H1 (cell line): Measurements from ENCODE around the gene TNFSF4. TPM values are rescaled to one million over a fixed set of nuclear protein-coding genes. Genes with fewer than 3 reads are reported as not detected.

Source experiments
- BCL11A ChIP-seq, 2 experiments: IDR thresholded peaks; one replicate each; pipeline ENCODE4 v1.6.1; 2011; ENCODE audit warnings: low read depth in 2 of 2, low read length in 2 of 2, mild to moderate bottlenecking in 2 of 2
- HDAC6 ChIP-seq: IDR thresholded peaks from one replicate; pipeline ENCODE4 v1.7.1; 2012; ENCODE audit warnings: low read depth, mild to moderate bottlenecking, inconsistent platforms, low read length, moderate library complexity
- KDM4A ChIP-seq: IDR thresholded peaks from one replicate; pipeline ENCODE4 v1.7.1; 2012; ENCODE audit warnings: low read depth, mild to moderate bottlenecking, moderate library complexity, low read length, inconsistent platforms; ENCODE audit not compliant: severe bottlenecking
- KDM5A ChIP-seq: fragments of 200-600 bp; IDR thresholded peaks from 2 replicates; pipeline ENCODE4 v1.7.1; 2012; ENCODE audit warnings: mild to moderate bottlenecking, low read length, inconsistent platforms, mixed read lengths
- POLR2AphosphoS5 ChIP-seq: IDR thresholded peaks from 2 replicates; pipeline ENCODE4 v1.6.1; 2011; ENCODE audit warnings: low read depth, low read length
- SAP30 ChIP-seq: fragments of 300-600 bp; sonication (generic); IDR thresholded peaks from 2 replicates; pipeline ENCODE4 v1.7.1; 2012; ENCODE audit warnings: low read length, moderate library complexity, mild to moderate bottlenecking, inconsistent platforms; ENCODE audit not compliant: insufficient read depth, insufficient replicate concordance
- SIRT6 ChIP-seq: IDR thresholded peaks from one replicate; pipeline ENCODE4 v1.7.1; 2012; ENCODE audit warnings: low read length, inconsistent platforms
- SP2 ChIP-seq: IDR thresholded peaks from 2 replicates; pipeline ENCODE4 v1.6.1; 2012; ENCODE audit warnings: mild to moderate bottlenecking, low read length, inconsistent platforms
- TEAD4 ChIP-seq: IDR thresholded peaks from 2 replicates; pipeline ENCODE4 v1.6.1; 2012; ENCODE audit warnings: low read depth, low read length, inconsistent platforms, mixed read lengths
- polyA plus RNA-seq, 7 experiments: library from polyadenylated mRNA; depleted of rRNA in 3 of 7; stranded (reverse) in 5 of 7; unstranded in 2 of 7; fragments of >200 nt in 5 of 7; fragments of 200-250 nt in 2 of 7; gene quantifications; 1 replicate in 5 of 7; 2 replicates in 1 of 7; 4 replicates in 1 of 7; pipeline versions ENCODE4 v1.2.1 to v1.2.3, GENCODE V29; 2011 to 2013; ENCODE audit warnings: missing spikeins in 2 of 7, mixed read lengths in 2 of 7
- total RNA-seq: library from RNA; stranded (reverse); fragmentation: NEBNext Ultra II Directional; extraction: Animal tissue kit (Norgen Biotek cat#: 25700); gene quantifications from 2 replicates; pipeline ENCODE4 v1.2.1, GENCODE V29; 2021
- TF ChIP-seq, protein P1 (sequence below): fragments of 300-600 bp; sonication (generic); IDR thresholded peaks from 2 replicates; pipeline ENCODE4 v1.7.1; 2012; ENCODE audit warnings: low read length, moderate library complexity, mild to moderate bottlenecking, inconsistent platforms; ENCODE audit not compliant: insufficient replicate concordance

The TNFSF4 gene
- total and polyA plus RNA-seq, 2 of the 8 experiments (the other 6 are each of a cell fraction or from before 2014, with no cell fraction given): 0.54 to 0.63 TPM

DNA sequence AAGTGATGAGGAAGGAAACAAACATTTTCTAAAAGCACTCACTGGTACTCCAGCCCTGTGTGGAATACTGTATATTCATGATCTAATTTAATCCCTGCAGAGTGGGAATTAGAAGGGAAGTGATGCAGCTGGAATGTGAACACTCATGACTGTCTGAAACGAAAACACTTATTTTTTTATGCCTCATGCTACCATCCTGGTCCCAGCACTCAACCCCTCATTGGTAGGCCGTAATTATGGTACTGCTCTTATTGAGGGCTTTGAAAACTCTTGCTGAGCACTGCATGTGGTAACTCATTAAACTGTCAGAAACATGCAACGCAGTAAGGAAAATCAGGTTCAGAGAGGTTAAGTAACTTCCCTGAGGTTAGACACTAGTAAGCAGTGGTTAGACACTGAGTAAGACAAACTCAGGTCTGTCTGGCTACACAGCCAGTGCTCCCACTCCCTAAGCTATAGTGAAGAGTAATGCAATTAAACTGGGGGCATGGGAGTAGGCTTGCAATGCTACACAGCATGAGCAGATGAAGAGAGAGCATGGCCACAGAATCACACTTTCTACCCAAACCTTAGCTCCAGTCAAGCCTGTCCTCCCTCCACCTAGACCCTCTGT, 17.3 kb upstream of the TNFSF4 start (continued):
- TF ChIP-seq, protein P1, sequence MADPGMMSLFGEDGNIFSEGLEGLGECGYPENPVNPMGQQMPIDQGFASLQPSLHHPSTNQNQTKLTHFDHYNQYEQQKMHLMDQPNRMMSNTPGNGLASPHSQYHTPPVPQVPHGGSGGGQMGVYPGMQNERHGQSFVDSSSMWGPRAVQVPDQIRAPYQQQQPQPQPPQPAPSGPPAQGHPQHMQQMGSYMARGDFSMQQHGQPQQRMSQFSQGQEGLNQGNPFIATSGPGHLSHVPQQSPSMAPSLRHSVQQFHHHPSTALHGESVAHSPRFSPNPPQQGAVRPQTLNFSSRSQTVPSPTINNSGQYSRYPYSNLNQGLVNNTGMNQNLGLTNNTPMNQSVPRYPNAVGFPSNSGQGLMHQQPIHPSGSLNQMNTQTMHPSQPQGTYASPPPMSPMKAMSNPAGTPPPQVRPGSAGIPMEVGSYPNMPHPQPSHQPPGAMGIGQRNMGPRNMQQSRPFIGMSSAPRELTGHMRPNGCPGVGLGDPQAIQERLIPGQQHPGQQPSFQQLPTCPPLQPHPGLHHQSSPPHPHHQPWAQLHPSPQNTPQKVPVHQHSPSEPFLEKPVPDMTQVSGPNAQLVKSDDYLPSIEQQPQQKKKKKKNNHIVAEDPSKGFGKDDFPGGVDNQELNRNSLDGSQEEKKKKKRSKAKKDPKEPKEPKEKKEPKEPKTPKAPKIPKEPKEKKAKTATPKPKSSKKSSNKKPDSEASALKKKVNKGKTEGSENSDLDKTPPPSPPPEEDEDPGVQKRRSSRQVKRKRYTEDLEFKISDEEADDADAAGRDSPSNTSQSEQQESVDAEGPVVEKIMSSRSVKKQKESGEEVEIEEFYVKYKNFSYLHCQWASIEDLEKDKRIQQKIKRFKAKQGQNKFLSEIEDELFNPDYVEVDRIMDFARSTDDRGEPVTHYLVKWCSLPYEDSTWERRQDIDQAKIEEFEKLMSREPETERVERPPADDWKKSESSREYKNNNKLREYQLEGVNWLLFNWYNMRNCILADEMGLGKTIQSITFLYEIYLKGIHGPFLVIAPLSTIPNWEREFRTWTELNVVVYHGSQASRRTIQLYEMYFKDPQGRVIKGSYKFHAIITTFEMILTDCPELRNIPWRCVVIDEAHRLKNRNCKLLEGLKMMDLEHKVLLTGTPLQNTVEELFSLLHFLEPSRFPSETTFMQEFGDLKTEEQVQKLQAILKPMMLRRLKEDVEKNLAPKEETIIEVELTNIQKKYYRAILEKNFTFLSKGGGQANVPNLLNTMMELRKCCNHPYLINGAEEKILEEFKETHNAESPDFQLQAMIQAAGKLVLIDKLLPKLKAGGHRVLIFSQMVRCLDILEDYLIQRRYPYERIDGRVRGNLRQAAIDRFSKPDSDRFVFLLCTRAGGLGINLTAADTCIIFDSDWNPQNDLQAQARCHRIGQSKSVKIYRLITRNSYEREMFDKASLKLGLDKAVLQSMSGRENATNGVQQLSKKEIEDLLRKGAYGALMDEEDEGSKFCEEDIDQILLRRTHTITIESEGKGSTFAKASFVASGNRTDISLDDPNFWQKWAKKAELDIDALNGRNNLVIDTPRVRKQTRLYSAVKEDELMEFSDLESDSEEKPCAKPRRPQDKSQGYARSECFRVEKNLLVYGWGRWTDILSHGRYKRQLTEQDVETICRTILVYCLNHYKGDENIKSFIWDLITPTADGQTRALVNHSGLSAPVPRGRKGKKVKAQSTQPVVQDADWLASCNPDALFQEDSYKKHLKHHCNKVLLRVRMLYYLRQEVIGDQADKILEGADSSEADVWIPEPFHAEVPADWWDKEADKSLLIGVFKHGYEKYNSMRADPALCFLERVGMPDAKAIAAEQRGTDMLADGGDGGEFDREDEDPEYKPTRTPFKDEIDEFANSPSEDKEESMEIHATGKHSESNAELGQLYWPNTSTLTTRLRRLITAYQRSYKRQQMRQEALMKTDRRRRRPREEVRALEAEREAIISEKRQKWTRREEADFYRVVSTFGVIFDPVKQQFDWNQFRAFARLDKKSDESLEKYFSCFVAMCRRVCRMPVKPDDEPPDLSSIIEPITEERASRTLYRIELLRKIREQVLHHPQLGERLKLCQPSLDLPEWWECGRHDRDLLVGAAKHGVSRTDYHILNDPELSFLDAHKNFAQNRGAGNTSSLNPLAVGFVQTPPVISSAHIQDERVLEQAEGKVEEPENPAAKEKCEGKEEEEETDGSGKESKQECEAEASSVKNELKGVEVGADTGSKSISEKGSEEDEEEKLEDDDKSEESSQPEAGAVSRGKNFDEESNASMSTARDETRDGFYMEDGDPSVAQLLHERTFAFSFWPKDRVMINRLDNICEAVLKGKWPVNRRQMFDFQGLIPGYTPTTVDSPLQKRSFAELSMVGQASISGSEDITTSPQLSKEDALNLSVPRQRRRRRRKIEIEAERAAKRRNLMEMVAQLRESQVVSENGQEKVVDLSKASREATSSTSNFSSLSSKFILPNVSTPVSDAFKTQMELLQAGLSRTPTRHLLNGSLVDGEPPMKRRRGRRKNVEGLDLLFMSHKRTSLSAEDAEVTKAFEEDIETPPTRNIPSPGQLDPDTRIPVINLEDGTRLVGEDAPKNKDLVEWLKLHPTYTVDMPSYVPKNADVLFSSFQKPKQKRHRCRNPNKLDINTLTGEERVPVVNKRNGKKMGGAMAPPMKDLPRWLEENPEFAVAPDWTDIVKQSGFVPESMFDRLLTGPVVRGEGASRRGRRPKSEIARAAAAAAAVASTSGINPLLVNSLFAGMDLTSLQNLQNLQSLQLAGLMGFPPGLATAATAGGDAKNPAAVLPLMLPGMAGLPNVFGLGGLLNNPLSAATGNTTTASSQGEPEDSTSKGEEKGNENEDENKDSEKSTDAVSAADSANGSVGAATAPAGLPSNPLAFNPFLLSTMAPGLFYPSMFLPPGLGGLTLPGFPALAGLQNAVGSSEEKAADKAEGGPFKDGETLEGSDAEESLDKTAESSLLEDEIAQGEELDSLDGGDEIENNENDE: no peak
- TF ChIP-seq TEAD4: no peak
- TF ChIP-seq BCL11A (IDR thresholded peaks at IDR 0.05; ENCODE audit: low read depth in 2 of 2, low read length in 2 of 2): no peak
- TF ChIP-seq KDM5A: no peak
- no peak for TF ChIP-seq SIRT6
- no peak for TF ChIP-seq SAP30
- TF ChIP-seq HDAC6: no peak
- TF ChIP-seq SP2: no peak
- no peak for TF ChIP-seq KDM4A
- no peak for TF ChIP-seq POLR2AphosphoS5
